ENCODE results near the gene MOK.

The MOK gene

GRCh38 chr14:102278631-102278935 lies 26.4 kb downstream of the MOK start:
- no peak overlapping the region for H3K4me3 ChIP-seq (ENCODE audit: control insufficient read depth in 1 of 7, extremely low read depth in 1 of 7, insufficient read depth in 4 of 7, low read depth in 2 of 7, low read length in 6 of 7)
- H3K27ac ChIP-seq (ENCODE audit: insufficient read depth in 1 of 2, low read depth in 1 of 2, low read length in 2 of 2, poor library complexity in 1 of 2, severe bottlenecking in 2 of 2): no peak overlapping the region
- 100% methylated on average over 1 of the region's 6 CpGs for WGBS (ENCODE audit: insufficient coverage)
- CTCF ChIA-PET: no interaction called here
- H3K36me3 ChIP-seq (ENCODE audit: control insufficient read depth in 4 of 4, insufficient read depth in 4 of 4, low read length in 3 of 4): no peaks in the 10 kb centered on the region
- peaks cover 0 to 3% (median 0%) of the 10 kb centered on the region in 4 experiments for H3K4me1 ChIP-seq (ENCODE audit: control extremely low read depth in 1 of 4, control insufficient read depth in 4 of 4, insufficient read depth in 4 of 4, low read length in 3 of 4)
- POLR2A ChIA-PET: no interaction called here
- DNase-seq: no peak
- H3K9me3 ChIP-seq (ENCODE audit: control extremely low read depth in 1 of 5, control insufficient read depth in 4 of 5, insufficient read depth in 2 of 5, low read depth in 1 of 5, low read length in 4 of 5): no peaks in the 10 kb centered on the region
- H3K27me3 ChIP-seq (replicated peaks in 2 of 5; ENCODE audit: control insufficient read depth in 4 of 5, insufficient read depth in 5 of 5, low read length in 4 of 5): no peaks in the 10 kb centered on the region

GRCh38 chr14:102277874-102278630 lies 26.9 kb downstream of the MOK start:
- no peak overlapping the region for H3K27ac ChIP-seq (ENCODE audit: insufficient read depth in 1 of 2, low read depth in 1 of 2, low read length in 2 of 2, poor library complexity in 1 of 2, severe bottlenecking in 2 of 2)
- H3K9me3 ChIP-seq (ENCODE audit: control extremely low read depth in 1 of 5, control insufficient read depth in 4 of 5, insufficient read depth in 2 of 5, low read depth in 1 of 5, low read length in 4 of 5): no peaks in the 10 kb centered on the region
- no peaks in the 10 kb centered on the region for H3K27me3 ChIP-seq (replicated peaks in 2 of 5; ENCODE audit: control insufficient read depth in 4 of 5, insufficient read depth in 5 of 5, low read length in 4 of 5)
- 98% methylated on average over 5 of the region's 7 CpGs for WGBS (ENCODE audit: insufficient coverage)
- ChIA-PET POLR2A (no interaction called here), CTCF (no interaction called here)
- no peak overlapping the region for H3K4me3 ChIP-seq (ENCODE audit: control insufficient read depth in 1 of 7, extremely low read depth in 1 of 7, insufficient read depth in 4 of 7, low read depth in 2 of 7, low read length in 6 of 7)
- H3K4me1 ChIP-seq (ENCODE audit: control extremely low read depth in 1 of 4, control insufficient read depth in 4 of 4, insufficient read depth in 4 of 4, low read length in 3 of 4): no peaks in the 10 kb centered on the region
- DNase-seq: no peak
- H3K36me3 ChIP-seq (ENCODE audit: control insufficient read depth in 4 of 4, insufficient read depth in 4 of 4, low read length in 3 of 4): no peaks in the 10 kb centered on the region

DNA sequence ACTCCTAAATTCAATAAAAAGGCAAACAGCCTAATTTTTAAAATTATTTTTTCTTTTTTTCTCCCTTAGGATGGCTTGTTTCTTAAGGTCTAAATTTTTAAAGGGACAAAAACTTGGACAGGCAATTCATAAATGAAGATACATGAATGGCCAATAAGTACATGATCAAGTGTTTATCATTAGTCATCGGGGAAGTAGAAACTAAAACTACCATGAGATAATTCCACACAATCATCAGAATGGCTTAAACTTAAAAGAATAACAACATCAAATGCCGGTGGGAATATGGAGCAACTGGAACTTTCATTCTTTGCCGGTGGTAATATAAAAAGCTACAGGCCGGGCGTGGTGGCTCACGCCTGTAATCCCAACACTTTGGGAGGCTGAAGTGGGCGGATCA lies 29.1 kb downstream of the MOK start:
- WGBS (ENCODE audit: insufficient coverage): no CpG with 5 or more reads among the region's 7 CpGs
- Histone ChIP-seq H3K9me3 (ENCODE audit: control extremely low read depth in 1 of 5, control insufficient read depth in 4 of 5, insufficient read depth in 2 of 5, low read depth in 1 of 5, low read length in 4 of 5) (no peaks in the 10 kb centered on the region), H3K27ac (ENCODE audit: insufficient read depth in 1 of 2, low read depth in 1 of 2, low read length in 2 of 2, poor library complexity in 1 of 2, severe bottlenecking in 2 of 2) (no peak overlapping the region), H3K4me1 (ENCODE audit: control extremely low read depth in 1 of 4, control insufficient read depth in 4 of 4, insufficient read depth in 4 of 4, low read length in 3 of 4) (no peaks in the 10 kb centered on the region), H3K27me3 (replicated peaks in 2 of 5; ENCODE audit: control insufficient read depth in 4 of 5, insufficient read depth in 5 of 5, low read length in 4 of 5) (no peaks in the 10 kb centered on the region), H3K36me3 (ENCODE audit: control insufficient read depth in 4 of 4, insufficient read depth in 4 of 4, low read length in 3 of 4) (no peaks in the 10 kb centered on the region), H3K4me3 (ENCODE audit: control insufficient read depth in 1 of 7, extremely low read depth in 1 of 7, insufficient read depth in 4 of 7, low read depth in 2 of 7, low read length in 6 of 7) (no peak overlapping the region)
- POLR2A ChIA-PET: no interaction called here
- CTCF ChIA-PET: interaction anchor here (1.2 kb wide), 1 partner anchor 38 kb away, joined by 3 read pairs; no protein-coding TSS in a partner anchor
- no peak for DNase-seq

- ChIA-PET POLR2A (interaction anchor here (0.6 kb wide), 1 partner anchor 19 kb away, joined by 3 read pairs; no protein-coding TSS in a partner anchor), CTCF (interaction anchor here (0.6 kb wide), 1 partner anchor 381 kb away, joined by 3 read pairs; no protein-coding TSS in a partner anchor)
- Histone ChIP-seq H3K27me3 (replicated peaks in 2 of 5; ENCODE audit: control insufficient read depth in 4 of 5, insufficient read depth in 5 of 5, low read length in 4 of 5) (no peaks in the 10 kb centered on the region), H3K9me3 (ENCODE audit: control extremely low read depth in 1 of 5, control insufficient read depth in 4 of 5, insufficient read depth in 2 of 5, low read depth in 1 of 5, low read length in 4 of 5) (no peaks in the 10 kb centered on the region), H3K4me3 (ENCODE audit: control insufficient read depth in 1 of 7, extremely low read depth in 1 of 7, insufficient read depth in 4 of 7, low read depth in 2 of 7, low read length in 6 of 7) (no peak overlapping the region), H3K36me3 (ENCODE audit: control insufficient read depth in 4 of 4, insufficient read depth in 4 of 4, low read length in 3 of 4) (no peaks in the 10 kb centered on the region), H3K27ac (ENCODE audit: insufficient read depth in 1 of 2, low read depth in 1 of 2, low read length in 2 of 2, poor library complexity in 1 of 2, severe bottlenecking in 2 of 2) (no peak overlapping the region), H3K4me1 (ENCODE audit: control extremely low read depth in 1 of 4, control insufficient read depth in 4 of 4, insufficient read depth in 4 of 4, low read length in 3 of 4) (no peaks in the 10 kb centered on the region)
- WGBS (ENCODE audit: insufficient coverage): no CpG with 5 or more reads among the region's 5 CpGs
- no peak for DNase-seq
These were observed 32.6 kb downstream of the MOK start for GRCh38 chr14:102272392-102272791.

GRCh38 chr14:102264775-102265174 lies 40.2 kb downstream of the MOK start:
- WGBS (ENCODE audit: insufficient coverage): 96% methylated on average over 3 of the region's 4 CpGs
- Histone ChIP-seq H3K9me3 (ENCODE audit: control extremely low read depth in 1 of 5, control insufficient read depth in 4 of 5, insufficient read depth in 2 of 5, low read depth in 1 of 5, low read length in 4 of 5) (no peaks in the 10 kb centered on the region), H3K27me3 (replicated peaks in 2 of 5; ENCODE audit: control insufficient read depth in 4 of 5, insufficient read depth in 5 of 5, low read length in 4 of 5) (no peaks in the 10 kb centered on the region), H3K36me3 (ENCODE audit: control insufficient read depth in 4 of 4, insufficient read depth in 4 of 4, low read length in 3 of 4) (no peaks in the 10 kb centered on the region), H3K4me1 (ENCODE audit: control extremely low read depth in 1 of 4, control insufficient read depth in 4 of 4, insufficient read depth in 4 of 4, low read length in 3 of 4) (no peaks in the 10 kb centered on the region), H3K27ac (ENCODE audit: insufficient read depth in 1 of 2, low read depth in 1 of 2, low read length in 2 of 2, poor library complexity in 1 of 2, severe bottlenecking in 2 of 2) (no peak overlapping the region), H3K4me3 (ENCODE audit: control insufficient read depth in 1 of 7, extremely low read depth in 1 of 7, insufficient read depth in 4 of 7, low read depth in 2 of 7, low read length in 6 of 7) (no peak overlapping the region)
- CTCF ChIA-PET: no interaction called here
- POLR2A ChIA-PET: no interaction called here
- DNase-seq: no peak

DNA sequence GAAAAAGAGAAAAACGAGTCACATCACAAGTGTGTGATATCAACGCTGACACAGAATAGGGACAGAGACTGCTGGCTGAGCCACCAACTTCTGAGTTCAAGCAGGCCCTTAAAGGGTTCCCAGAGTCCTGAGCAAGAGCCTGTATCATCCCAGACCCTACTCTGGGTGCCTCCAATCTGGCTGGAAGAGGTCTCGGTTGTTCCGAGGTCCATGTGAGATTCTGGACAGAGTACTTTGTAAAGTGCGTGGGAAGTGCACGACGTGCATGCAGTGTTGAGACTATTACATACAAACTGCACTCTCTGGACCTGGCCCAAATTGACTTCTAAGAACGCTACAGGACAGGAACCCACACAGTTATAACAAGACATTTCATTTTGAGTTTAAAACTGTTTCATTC lies 40.6 kb downstream of the MOK start:
- ChIA-PET POLR2A (no interaction called here), CTCF (no interaction called here)
- Histone ChIP-seq H3K4me1 (ENCODE audit: control extremely low read depth in 1 of 4, control insufficient read depth in 4 of 4, insufficient read depth in 4 of 4, low read length in 3 of 4) (no peaks in the 10 kb centered on the region), H3K27me3 (replicated peaks in 2 of 5; ENCODE audit: control insufficient read depth in 4 of 5, insufficient read depth in 5 of 5, low read length in 4 of 5) (no peaks in the 10 kb centered on the region), H3K36me3 (ENCODE audit: control insufficient read depth in 4 of 4, insufficient read depth in 4 of 4, low read length in 3 of 4) (no peaks in the 10 kb centered on the region), H3K27ac (ENCODE audit: insufficient read depth in 1 of 2, low read depth in 1 of 2, low read length in 2 of 2, poor library complexity in 1 of 2, severe bottlenecking in 2 of 2) (no peak overlapping the region), H3K9me3 (ENCODE audit: control extremely low read depth in 1 of 5, control insufficient read depth in 4 of 5, insufficient read depth in 2 of 5, low read depth in 1 of 5, low read length in 4 of 5) (no peaks in the 10 kb centered on the region), H3K4me3 (ENCODE audit: control insufficient read depth in 1 of 7, extremely low read depth in 1 of 7, insufficient read depth in 4 of 7, low read depth in 2 of 7, low read length in 6 of 7) (no peak overlapping the region)
- DNase-seq: no peak
- 98% methylated on average over 8 of the region's 8 CpGs for WGBS (ENCODE audit: insufficient coverage)

- Histone ChIP-seq H3K4me1 (ENCODE audit: control extremely low read depth in 1 of 4, control insufficient read depth in 4 of 4, insufficient read depth in 4 of 4, low read length in 3 of 4) (no peaks in the 10 kb centered on the region), H3K4me3 (ENCODE audit: control insufficient read depth in 1 of 7, extremely low read depth in 1 of 7, insufficient read depth in 4 of 7, low read depth in 2 of 7, low read length in 6 of 7) (no peak overlapping the region), H3K9me3 (ENCODE audit: control extremely low read depth in 1 of 5, control insufficient read depth in 4 of 5, insufficient read depth in 2 of 5, low read depth in 1 of 5, low read length in 4 of 5) (no peaks in the 10 kb centered on the region), H3K27ac (ENCODE audit: insufficient read depth in 1 of 2, low read depth in 1 of 2, low read length in 2 of 2, poor library complexity in 1 of 2, severe bottlenecking in 2 of 2) (no peak overlapping the region), H3K36me3 (ENCODE audit: control insufficient read depth in 4 of 4, insufficient read depth in 4 of 4, low read length in 3 of 4) (no peaks in the 10 kb centered on the region), H3K27me3 (replicated peaks in 2 of 5; ENCODE audit: control insufficient read depth in 4 of 5, insufficient read depth in 5 of 5, low read length in 4 of 5) (no peaks in the 10 kb centered on the region)
- WGBS (ENCODE audit: insufficient coverage): 85% methylated on average over 3 of the region's 7 CpGs
- ChIA-PET CTCF (no interaction called here), POLR2A (no interaction called here)
- no peak for DNase-seq
These were observed 42.0 kb downstream of the MOK start for GRCh38 chr14:102262929-102263462.

All from common myeloid progenitor, CD34-positive (primary cell).